Esophagus muscularis mucosa (tissue), 2 donors: ENCODE measurements around the gene OAF.

Experiments
- EP300 ChIP-seq: sonication (generic); formaldehyde crosslinking; IDR thresholded peaks from one replicate; pipeline ENCODE4 v1.6.1; 2017; ENCODE audit warnings: antibody characterized with exemption
- POLR2A ChIP-seq: fragments of 450-650 bp; IDR thresholded peaks from one replicate; pipeline ENCODE4 v1.6.1; 2017; ENCODE audit warnings: antibody characterized with exemption, moderate library complexity, mild to moderate bottlenecking, low read depth

DNA sequence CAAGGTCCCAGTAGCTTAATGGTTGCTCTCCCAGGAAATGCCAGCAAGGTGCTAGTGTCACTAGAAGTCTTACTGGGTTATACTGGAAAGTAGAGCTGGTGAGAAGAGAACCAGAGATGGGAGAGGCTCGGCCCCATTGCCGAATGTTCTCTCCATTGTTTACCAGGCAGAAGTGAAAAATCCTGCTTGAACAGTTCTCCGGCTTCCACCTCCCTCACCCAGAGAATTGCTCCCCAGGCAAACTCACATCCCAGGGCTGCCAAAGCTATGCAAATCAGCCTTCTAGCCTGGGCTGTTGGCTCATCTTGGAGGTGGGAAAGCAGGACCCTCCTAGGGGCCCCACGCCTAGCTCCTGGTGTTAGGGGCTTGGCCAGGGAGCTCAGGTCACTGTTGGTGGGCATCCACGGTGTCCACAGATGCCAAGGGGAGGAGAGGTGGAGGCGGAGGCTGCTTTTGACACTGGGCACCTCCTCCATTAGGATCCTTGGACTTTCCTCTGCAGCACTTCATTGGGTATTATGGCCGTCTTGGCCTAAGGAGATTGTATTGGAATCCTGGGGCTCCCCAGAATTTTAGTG is 49.2 kb downstream of the OAF start:
- TF ChIP-seq POLR2A, result no peak
- no peak for TF ChIP-seq EP300
